ENCODE data around the gene TBX4. TPM values are rescaled to one million over a fixed set of nuclear protein-coding genes. Genes with fewer than 3 reads are reported as not detected.

Gene TBX4
- total RNA-seq, 1 donor from 2014 or later = not detected

DNA sequence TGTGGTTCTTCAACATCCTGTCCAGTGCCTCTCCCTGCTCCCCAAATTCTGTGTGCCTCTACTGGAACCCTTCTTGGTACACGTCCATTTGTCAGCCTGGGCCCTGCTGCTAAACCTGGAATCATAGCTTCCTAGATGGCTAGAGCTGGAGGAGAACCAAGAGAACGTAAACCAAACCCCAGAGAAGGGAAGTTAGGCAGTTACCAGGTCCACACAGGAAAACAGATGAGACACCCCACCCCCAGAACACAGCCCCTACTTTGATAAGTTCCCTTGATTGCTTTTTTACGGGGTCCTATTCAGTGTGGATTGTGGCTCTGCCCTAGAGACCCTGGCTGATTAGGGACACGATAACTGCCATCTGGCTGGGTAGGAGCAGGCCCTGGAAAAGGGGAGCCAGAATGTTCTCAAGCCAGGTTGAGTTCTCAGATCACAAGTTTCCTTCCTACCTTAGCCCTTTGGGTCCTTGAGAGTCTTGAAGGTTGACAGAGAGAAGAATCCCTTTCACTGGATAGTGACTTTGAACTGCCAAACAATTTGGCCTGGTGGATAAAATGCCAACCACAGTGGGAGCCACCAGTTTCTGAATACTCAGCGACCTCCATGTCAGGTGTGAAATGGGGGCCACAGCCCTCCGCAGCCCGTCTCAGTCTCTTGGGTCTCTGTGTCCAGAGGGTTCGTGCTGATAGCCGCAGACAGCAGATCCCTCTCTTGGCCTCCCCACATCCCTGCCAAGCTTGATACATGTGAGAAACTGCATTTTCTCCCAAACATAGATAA lies 7.9 kb downstream of the TBX4 start:
- Mint-ChIP-seq H3K4me3 (peak overlapping the region; percentile 24), H3K27me3 (ENCODE audit: insufficient read depth, low read depth) (peaks cover 75% of the 10 kb centered on the region), H3K36me3 (no peaks in the 10 kb centered on the region), H3K4me1 (peaks cover 33% of the 10 kb centered on the region), H3K9me3 (peaks cover 7% of the 10 kb centered on the region), H3K27ac (no peak overlapping the region)
- Histone ChIP-seq H3K4me2 (no peak overlapping the region), H3K4me1 (peaks cover 12% of the 10 kb centered on the region), H3K79me2 (ENCODE audit: low read depth) (no peaks in the 10 kb centered on the region), H3K9me3 (ENCODE audit: low read depth) (no peaks in the 10 kb centered on the region), H3K27me3 (peaks cover 100% of the 10 kb centered on the region), H3K9ac (no peak overlapping the region), H3K36me3 (no peaks in the 10 kb centered on the region), H3K4me3 (no peak overlapping the region), H4K20me1 (ENCODE audit: low read depth) (peaks cover 57% of the 10 kb centered on the region), H3K27ac (no peak overlapping the region), H2AFZ (replicated peaks) (no peak overlapping the region), H3F3A (ENCODE audit: low read depth) (peaks cover 7% of the 10 kb centered on the region)
- no peak for DNase-seq (ENCODE audit: low spot score)
- TF ChIP-seq, protein P1, sequence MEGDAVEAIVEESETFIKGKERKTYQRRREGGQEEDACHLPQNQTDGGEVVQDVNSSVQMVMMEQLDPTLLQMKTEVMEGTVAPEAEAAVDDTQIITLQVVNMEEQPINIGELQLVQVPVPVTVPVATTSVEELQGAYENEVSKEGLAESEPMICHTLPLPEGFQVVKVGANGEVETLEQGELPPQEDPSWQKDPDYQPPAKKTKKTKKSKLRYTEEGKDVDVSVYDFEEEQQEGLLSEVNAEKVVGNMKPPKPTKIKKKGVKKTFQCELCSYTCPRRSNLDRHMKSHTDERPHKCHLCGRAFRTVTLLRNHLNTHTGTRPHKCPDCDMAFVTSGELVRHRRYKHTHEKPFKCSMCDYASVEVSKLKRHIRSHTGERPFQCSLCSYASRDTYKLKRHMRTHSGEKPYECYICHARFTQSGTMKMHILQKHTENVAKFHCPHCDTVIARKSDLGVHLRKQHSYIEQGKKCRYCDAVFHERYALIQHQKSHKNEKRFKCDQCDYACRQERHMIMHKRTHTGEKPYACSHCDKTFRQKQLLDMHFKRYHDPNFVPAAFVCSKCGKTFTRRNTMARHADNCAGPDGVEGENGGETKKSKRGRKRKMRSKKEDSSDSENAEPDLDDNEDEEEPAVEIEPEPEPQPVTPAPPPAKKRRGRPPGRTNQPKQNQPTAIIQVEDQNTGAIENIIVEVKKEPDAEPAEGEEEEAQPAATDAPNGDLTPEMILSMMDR (IDR thresholded peaks at IDR 0.05) = no peak
- TF ChIP-seq EZH2 (IDR thresholded peaks at IDR 0.05) (no peak), EZH2phosphoT487 (IDR thresholded peaks at IDR 0.05) (no peak)

- no peak overlapping the region for H2AFZ ChIP-seq (replicated peaks)
- H3K4me1 ChIP-seq = peaks cover 12% of the 10 kb centered on the region
- no peak overlapping the region for H3K27ac Mint-ChIP-seq
- no peak overlapping the region for H3K4me3 ChIP-seq
- no peak overlapping the region for H3K27ac ChIP-seq
- H3K27me3 Mint-ChIP-seq (ENCODE audit: insufficient read depth, low read depth) = peaks cover 68% of the 10 kb centered on the region
- peaks cover 48% of the 10 kb centered on the region for H4K20me1 ChIP-seq (ENCODE audit: low read depth)
- DNase-seq (ENCODE audit: low spot score) = peak; percentile 42
- H3K4me3 Mint-ChIP-seq = peak overlapping the region; percentile 79
- H3K79me2 ChIP-seq (ENCODE audit: low read depth) = no peaks in the 10 kb centered on the region
- H3K36me3 ChIP-seq = no peaks in the 10 kb centered on the region
- H3K9me3 Mint-ChIP-seq = peaks cover 7% of the 10 kb centered on the region
- peaks cover 100% of the 10 kb centered on the region for H3K27me3 ChIP-seq
- peaks cover 30% of the 10 kb centered on the region for H3K4me1 Mint-ChIP-seq
- H3K36me3 Mint-ChIP-seq = no peaks in the 10 kb centered on the region
- no peaks in the 10 kb centered on the region for H3F3A ChIP-seq (ENCODE audit: low read depth)
- no peaks in the 10 kb centered on the region for H3K9me3 ChIP-seq (ENCODE audit: low read depth)
- H3K9ac ChIP-seq = no peak overlapping the region
- no peak for TF ChIP-seq EZH2 (IDR thresholded peaks at IDR 0.05)
- TF ChIP-seq, protein P1 (IDR thresholded peaks at IDR 0.05) = no peak
- no peak for TF ChIP-seq EZH2phosphoT487 (IDR thresholded peaks at IDR 0.05)
- H3K4me2 ChIP-seq = no peak overlapping the region
Observed at GRCh38 chr17:61460796-61461585, 8.8 kb downstream of the TBX4 start.

GRCh38 chr17:61461586-61461966 lies 9.4 kb downstream of the TBX4 start:
- Histone ChIP-seq H3K4me1 (peaks cover 12% of the 10 kb centered on the region), H2AFZ (replicated peaks) (no peak overlapping the region), H3K9me3 (ENCODE audit: low read depth) (no peaks in the 10 kb centered on the region), H3K79me2 (ENCODE audit: low read depth) (no peaks in the 10 kb centered on the region), H3K9ac (no peak overlapping the region), H3F3A (ENCODE audit: low read depth) (no peaks in the 10 kb centered on the region), H3K36me3 (no peaks in the 10 kb centered on the region), H3K4me2 (peak overlapping the region; percentile 85), H3K27ac (no peak overlapping the region), H3K4me3 (peak overlapping the region; percentile 46), H3K27me3 (peaks cover 100% of the 10 kb centered on the region), H4K20me1 (ENCODE audit: low read depth) (peaks cover 43% of the 10 kb centered on the region)
- Mint-ChIP-seq H3K36me3 (no peaks in the 10 kb centered on the region), H3K27me3 (ENCODE audit: insufficient read depth, low read depth) (peaks cover 71% of the 10 kb centered on the region), H3K4me1 (peaks cover 30% of the 10 kb centered on the region), H3K9me3 (peaks cover 7% of the 10 kb centered on the region), H3K27ac (no peak overlapping the region), H3K4me3 (peak overlapping the region; percentile 79)
- peak; percentile 47 for DNase-seq (ENCODE audit: low spot score)
- TF ChIP-seq EZH2 (IDR thresholded peaks at IDR 0.05) (no peak), EZH2phosphoT487 (IDR thresholded peaks at IDR 0.05) (no peak)
- TF ChIP-seq, protein P1 (IDR thresholded peaks at IDR 0.05) = no peak
